CD14-positive monocyte (primary cell): Measurements from ENCODE around the gene FBXO15. TPM values are rescaled to one million over a fixed set of nuclear protein-coding genes. Genes with fewer than 3 reads are reported as not detected.

Source experiments
- DNase-seq, 3 donors: peaks; one replicate each; pipeline ENCODE4 v3.0.0-alpha.2; 2011 to 2022
- H2AFZ ChIP-seq: 2 replicates; pipeline ENCODE4 v1.6.0; 2012; ENCODE audit warnings: mild to moderate bottlenecking, low read depth, low read length, inconsistent platforms; ENCODE audit not compliant: insufficient read depth, poor library complexity, severe bottlenecking
- H3K27ac ChIP-seq, 2 donors: 1 replicate in 1 of 2; 2 replicates in 1 of 2; pipeline ENCODE4 v1.5.1; 2012 to 2013; ENCODE audit warnings: low read length in 2 of 2, control low read depth in 1 of 2, inconsistent platforms in 1 of 2, low read depth in 1 of 2, mild to moderate bottlenecking in 1 of 2
- H3K27me3 ChIP-seq, 2 donors: one replicate each; pipeline versions ENCODE4 v1.6.0 to v1.6.1; 2011 to 2013; ENCODE audit warnings: low read length in 2 of 2; ENCODE audit not compliant: control insufficient read depth in 2 of 2, insufficient read depth in 2 of 2
- H3K36me3 ChIP-seq, 2 donors: replicated peaks in 1 of 2; 1 replicate in 1 of 2; 2 replicates in 1 of 2; pipeline versions ENCODE4 v1.5.1 to v1.6.1; 2012 to 2013; ENCODE audit warnings: low read length in 2 of 2, control low read depth in 1 of 2, inconsistent platforms in 1 of 2, mild to moderate bottlenecking in 1 of 2; ENCODE audit not compliant: insufficient read depth in 2 of 2, control insufficient read depth in 1 of 2
- H3K4me1 ChIP-seq, 2 donors: 1 replicate in 1 of 2; 2 replicates in 1 of 2; pipeline versions ENCODE4 v1.5.1 to v1.6.1; 2012 to 2013; ENCODE audit warnings: low read length in 2 of 2, control low read depth in 1 of 2, inconsistent platforms in 1 of 2, mild to moderate bottlenecking in 1 of 2, moderate library complexity in 1 of 2; ENCODE audit not compliant: insufficient read depth in 2 of 2, control insufficient read depth in 1 of 2
- H3K4me2 ChIP-seq: replicated peaks from 2 replicates; pipeline ENCODE3; 2012; ENCODE audit warnings: low read length, moderate library complexity, mild to moderate bottlenecking; ENCODE audit not compliant: poor library complexity, severe bottlenecking; ENCODE audit errors: extremely low read depth
- H3K4me3 ChIP-seq, 3 experiments: fragments of 200-600 bp in 1 of 3; sonication (generic) in 1 of 3; replicated peaks in 1 of 3; 1 replicate in 2 of 3; 2 replicates in 1 of 3; pipeline ENCODE4 v1.5.1; 2011 to 2013; ENCODE audit warnings: low read length in 3 of 3, mild to moderate bottlenecking in 3 of 3, control low read depth in 2 of 3, low read depth in 2 of 3, inconsistent platforms in 1 of 3, moderate library complexity in 1 of 3
- H3K79me2 ChIP-seq: 2 replicates; pipeline ENCODE4 v1.6.0; 2012; ENCODE audit warnings: mild to moderate bottlenecking, control low read depth, inconsistent platforms, low read length, moderate library complexity; ENCODE audit not compliant: insufficient read depth
- H3K9ac ChIP-seq: 2 replicates; pipeline ENCODE4 v1.6.0; 2017; ENCODE audit warnings: low read length, mild to moderate bottlenecking; ENCODE audit not compliant: insufficient read depth, poor library complexity, severe bottlenecking
- H3K9me3 ChIP-seq, 2 donors: replicated peaks in 1 of 2; 1 replicate in 1 of 2; 2 replicates in 1 of 2; pipeline versions ENCODE4 v1.5.1 to v1.6.1; 2012 to 2013; ENCODE audit warnings: low read length in 2 of 2, control low read depth in 1 of 2; ENCODE audit not compliant: control insufficient read depth in 1 of 2, insufficient read depth in 1 of 2
- H4K20me1 ChIP-seq: 2 replicates; pipeline ENCODE4 v1.6.0; 2012; ENCODE audit warnings: mild to moderate bottlenecking, low read length, control low read depth, moderate library complexity; ENCODE audit not compliant: insufficient read depth
- H3K27ac Mint-ChIP-seq, 7 donors: one replicate each; pipeline ENCODE4 v1.8.0; 2020; ENCODE audit warnings: mild to moderate bottlenecking in 7 of 7, mixed read lengths in 7 of 7, moderate library complexity in 6 of 7, inconsistent platforms in 2 of 7
- H3K27me3 Mint-ChIP-seq, 3 donors: one replicate each; pipeline ENCODE4 v1.8.0; 2021 to 2022; ENCODE audit warnings: low read depth in 3 of 3, mild to moderate bottlenecking in 3 of 3, mixed read lengths in 3 of 3, moderate library complexity in 3 of 3, inconsistent platforms in 1 of 3
- H3K36me3 Mint-ChIP-seq, 2 donors: one replicate each; pipeline ENCODE4 v1.8.0; 2020; ENCODE audit warnings: mixed read lengths in 2 of 2, inconsistent platforms in 1 of 2, mild to moderate bottlenecking in 1 of 2
- H3K4me1 Mint-ChIP-seq: one replicate; pipeline ENCODE4 v1.8.0; 2020; ENCODE audit warnings: mild to moderate bottlenecking, mixed read lengths
- H3K4me3 Mint-ChIP-seq, 2 donors: one replicate each; pipeline ENCODE4 v1.8.0; 2020; ENCODE audit warnings: mild to moderate bottlenecking in 2 of 2, mixed read lengths in 2 of 2, moderate library complexity in 1 of 2
- H3K9me3 Mint-ChIP-seq, 7 donors: one replicate each; pipeline ENCODE4 v1.8.0; 2020 to 2022; ENCODE audit warnings: mixed read lengths in 7 of 7, mild to moderate bottlenecking in 6 of 7, moderate library complexity in 6 of 7, inconsistent platforms in 2 of 7
- CTCF ChIP-seq: fragments of 200-600 bp; IDR thresholded peaks from one replicate; pipeline ENCODE4 v1.8.0; 2022; ENCODE audit warnings: antibody characterized with exemption, mild to moderate bottlenecking
- WGBS: methylation state at CpG from one replicate; pipeline ENCODE4 v1.1.5; 2013; ENCODE audit warnings: missing lambda C conversion rate; ENCODE audit not compliant: insufficient coverage; 5-methylcytosine and 5-hydroxymethylcytosine counted together
- intact Hi-C, 2 donors: fragments of 100-400 bp; cut with micrococcal nuclease; formaldehyde crosslinking; loops; one replicate each; pipeline versions ENCODE4 v1.15.0 to v1.15.1; 2023
- polyA plus RNA-seq, 3 donors: library from polyadenylated mRNA; depleted of rRNA in 1 of 3; unstranded in 2 of 3; stranded (reverse) in 1 of 3; fragments of 300-500 nt in 2 of 3; fragments of >200 nt in 1 of 3; fragmentation: Illumina TruSeq in 2 of 3; gene quantifications; 1 replicate in 2 of 3; 2 replicates in 1 of 3; pipeline ENCODE4 v1.2.3, GENCODE V29; 2012 to 2021

FBXO15 gene
- polyA plus RNA-seq, 3 donors, result not detected

GRCh38 chr18:74068296-74068695 is 79.3 kb downstream of the FBXO15 start:
- no peak overlapping the region for H3K27ac ChIP-seq
- Mint-ChIP-seq H3K9me3 (peaks cover 0 to 3% (median 0%) of the 10 kb centered on the region in 7 donors), H3K27ac (no peak overlapping the region), H3K36me3 (no peaks in the 10 kb centered on the region), H3K27me3 (peaks cover 5 to 20% (median 7%) of the 10 kb centered on the region in 3 donors), H3K4me1 (peaks cover 21% of the 10 kb centered on the region), H3K4me3 (no peak overlapping the region)
- no peaks in the 10 kb centered on the region for H3K9me3 ChIP-seq
- DNase-seq, result no peak
- H3K79me2 ChIP-seq, result no peaks in the 10 kb centered on the region
- no peaks in the 10 kb centered on the region for H4K20me1 ChIP-seq
- no peak overlapping the region for H3K9ac ChIP-seq
- no peaks in the 10 kb centered on the region for H3K36me3 ChIP-seq
- H3K4me1 ChIP-seq, result peaks cover 17 to 20% of the 10 kb centered on the region in 2 donors
- no peak overlapping the region for H3K4me2 ChIP-seq
- WGBS, result no CpG with 5 or more reads among the region's 3 CpGs
- no peak for TF ChIP-seq CTCF
- intact Hi-C loops, result no loop called here
- H2AFZ ChIP-seq, result no peak overlapping the region
- H3K4me3 ChIP-seq, result no peak overlapping the region
- H3K27me3 ChIP-seq, result no peaks in the 10 kb centered on the region

- intact Hi-C loops, result no loop called here
Observed at GRCh38 chr18:74066018-74066417, 81.6 kb downstream of the FBXO15 start.

More at GRCh38 chr18:74066018-74066417, 81.6 kb downstream of the FBXO15 start:
- Mint-ChIP-seq H3K4me3 (no peak overlapping the region), H3K27me3 (peaks cover 3 to 20% (median 4%) of the 10 kb centered on the region in 3 donors), H3K9me3 (peaks cover 0 to 3% (median 0%) of the 10 kb centered on the region in 7 donors), H3K27ac (peak overlapping the region in 1 of 7 donors; percentile 48), H3K4me1 (peaks cover 24% of the 10 kb centered on the region), H3K36me3 (no peaks in the 10 kb centered on the region)
- Histone ChIP-seq H3K27me3 (peaks cover 0 to 4% of the 10 kb centered on the region in 2 donors), H4K20me1 (no peaks in the 10 kb centered on the region), H3K4me1 (peaks cover 20 to 21% of the 10 kb centered on the region in 2 donors), H3K4me2 (no peak overlapping the region), H2AFZ (no peak overlapping the region), H3K9ac (no peak overlapping the region), H3K9me3 (no peaks in the 10 kb centered on the region), H3K36me3 (no peaks in the 10 kb centered on the region), H3K27ac (no peak overlapping the region), H3K4me3 (no peak overlapping the region), H3K79me2 (no peaks in the 10 kb centered on the region)
- no peak for DNase-seq
- no CpG with 5 or more reads among the region's 7 CpGs for WGBS
- TF ChIP-seq CTCF, result no peak
